Spleen (tissue), 11 donors: ENCODE results near the gene RAET1L. TPM values are rescaled to one million over a fixed set of nuclear protein-coding genes. Genes with fewer than 3 reads are reported as not detected.

Source experiments
- DNase-seq: peaks from one replicate; pipeline ENCODE4 v3.0.0-alpha.2; 2020
- H3K27ac ChIP-seq, 8 donors: fragments of 200-600 bp; sonication (generic) in 7 of 8; 1 replicate in 4 of 8; 2 replicates in 4 of 8; pipeline versions ENCODE4 v1.5.0 to v1.8.0; 2016 to 2021; ENCODE audit warnings: inconsistent platforms in 4 of 8, mild to moderate bottlenecking in 4 of 8, moderate library complexity in 1 of 8
- H3K27me3 ChIP-seq, 7 donors: fragments of 200-600 bp; sonication (generic) in 6 of 7; replicated peaks in 1 of 7; 1 replicate in 4 of 7; 2 replicates in 3 of 7; pipeline versions ENCODE4 v1.5.0 to v1.8.0; 2016 to 2021; ENCODE audit warnings: inconsistent platforms in 3 of 7, mild to moderate bottlenecking in 1 of 7
- H3K36me3 ChIP-seq, 6 donors: fragments of 200-600 bp; sonication (generic) in 5 of 6; 1 replicate in 4 of 6; 2 replicates in 2 of 6; pipeline versions ENCODE4 v1.5.0 to v1.8.0; 2016 to 2021; ENCODE audit warnings: inconsistent platforms in 2 of 6
- H3K4me1 ChIP-seq, 6 donors: fragments of 200-600 bp; sonication (generic) in 5 of 6; 1 replicate in 3 of 6; 2 replicates in 3 of 6; pipeline versions ENCODE4 v1.5.0 to v1.8.0; 2016 to 2021; ENCODE audit warnings: inconsistent platforms in 3 of 6
- H3K4me3 ChIP-seq, 8 donors: fragments of 200-600 bp; sonication (generic) in 7 of 8; 1 replicate in 4 of 8; 2 replicates in 4 of 8; pipeline versions ENCODE4 v1.5.0 to v1.8.0; 2016 to 2021; ENCODE audit warnings: inconsistent platforms in 4 of 8, mild to moderate bottlenecking in 4 of 8, moderate library complexity in 2 of 8
- H3K9me3 ChIP-seq, 8 donors: fragments of 200-600 bp; sonication (generic) in 7 of 8; 1 replicate in 4 of 8; 2 replicates in 4 of 8; pipeline versions ENCODE4 v1.5.0 to v1.8.0; 2016 to 2021; ENCODE audit warnings: inconsistent platforms in 4 of 8
- POLR2A ChIP-seq, 3 donors: fragments of 450-650 bp; IDR thresholded peaks; one replicate each; pipeline ENCODE4 v1.5.1; 2017; ENCODE audit warnings: antibody characterized with exemption in 3 of 3, mild to moderate bottlenecking in 1 of 3
- POLR2AphosphoS5 ChIP-seq, 3 donors: sonication (generic); formaldehyde crosslinking; IDR thresholded peaks; one replicate each; pipeline ENCODE4 v1.5.1; 2017; ENCODE audit warnings: antibody characterized with exemption in 3 of 3
- WGBS, 5 donors: extraction: QIAGEN DNeasy Blood & Tissue Kit in 3 of 5; methylation state at CpG; one replicate each; pipeline versions ENCODE4 v1.1.5 to v1.1.7; 2013 to 2018; 5-methylcytosine and 5-hydroxymethylcytosine counted together
- intact Hi-C: fragments of 100-400 bp; cut with DNase I; formaldehyde crosslinking; loops from one replicate; pipeline ENCODE4 v1.15.0; 2023; ENCODE audit warnings: low total_unique reads
- polyA plus RNA-seq, 3 donors: library from polyadenylated mRNA; stranded (reverse); fragments of 200-250 nt; gene quantifications; one replicate each; pipeline ENCODE4 v1.2.1, GENCODE V29; 2013
- total RNA-seq, 7 donors: library from RNA; depleted of rRNA in 3 of 7; stranded (reverse); fragments of >200 nt in 3 of 7; fragmentation: NEBNext Ultra II Directional in 4 of 7; extraction: Animal tissue kit (Norgen Biotek cat#: 25700) in 4 of 7; gene quantifications; one replicate each; pipeline versions ENCODE4 v1.1.0 to v1.2.1, GENCODE V29; 2016 to 2021
- TF ChIP-seq, protein P1 (sequence below), 11 experiments: fragments of 200-600 bp in 7 of 11; fragments of 450-650 bp in 4 of 11; sonication (generic) in 4 of 11; IDR thresholded peaks in 8 of 11; conservative IDR thresholded peaks in 3 of 11; 1 replicate in 7 of 11; 2 replicates in 4 of 11; pipeline versions ENCODE4 v1.4.0 to v1.8.0; 2016 to 2021; ENCODE audit warnings: antibody characterized with exemption in 11 of 11, inconsistent platforms in 4 of 11, mild to moderate bottlenecking in 1 of 11
- donor health status: healthy with polysubstance abuse.
- donor health status: DM: no; HTN: no; CAD: no; lungs with moderate emphysema.
- donor health status: DM: no; HTN: no; CAD: no.
- donor health status: Bipolar disorder and iron deficiency.
- donor health status: healthy.
- donor health status: DM: no; HTN: no; CAD: no.
- donor health status: DM: yes; HTN: yes; CAD: no.

The RAET1L gene
- total and polyA plus RNA-seq, 10 donors, result not detected

DNA sequence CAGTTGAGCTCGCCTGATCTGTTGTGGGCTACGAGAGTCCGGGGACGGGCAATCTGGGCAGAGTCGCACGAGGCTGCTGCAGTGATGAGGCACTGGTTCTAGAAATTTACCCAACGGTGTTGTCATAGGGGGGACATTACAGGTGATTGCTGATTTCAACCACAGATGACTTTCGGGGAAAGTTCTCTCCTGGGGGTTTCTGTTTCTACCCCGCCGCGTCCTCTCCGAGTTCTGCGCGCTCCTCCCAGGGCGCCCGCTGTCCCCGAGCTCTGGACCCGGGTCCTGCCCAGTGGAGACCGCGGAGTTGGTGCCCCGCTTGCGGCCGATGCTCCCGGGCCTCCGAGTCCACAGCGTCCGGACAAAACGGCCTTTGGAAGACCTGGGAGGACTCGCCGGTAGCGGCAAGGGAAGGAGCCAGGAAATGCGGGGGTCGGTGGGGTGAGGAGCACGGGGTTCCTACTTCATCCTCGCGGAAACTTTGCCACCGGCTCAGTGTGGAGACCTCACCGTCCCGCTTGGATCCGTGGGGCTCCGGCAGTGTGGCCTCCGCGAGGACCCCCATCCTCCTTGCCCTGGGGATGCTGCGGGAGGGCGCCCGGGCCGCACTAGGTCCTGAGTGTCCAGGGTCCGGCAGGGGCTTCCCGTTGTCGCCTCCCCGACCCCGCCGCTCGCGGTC is 12.3 kb upstream of the RAET1L start:
- intact Hi-C loops, result no loop called here
- H3K36me3 ChIP-seq, result no peaks in the 10 kb centered on the region
- H3K9me3 ChIP-seq, result no peaks in the 10 kb centered on the region
- H3K4me3 ChIP-seq, result peak overlapping the region in 5 of 8 donors; percentile 5 to 55 (median 23)
- TF ChIP-seq POLR2A (IDR thresholded peaks at IDR 0.05) (no peak), POLR2AphosphoS5 (IDR thresholded peaks at IDR 0.05) (no peak)
- TF ChIP-seq, protein P1, sequence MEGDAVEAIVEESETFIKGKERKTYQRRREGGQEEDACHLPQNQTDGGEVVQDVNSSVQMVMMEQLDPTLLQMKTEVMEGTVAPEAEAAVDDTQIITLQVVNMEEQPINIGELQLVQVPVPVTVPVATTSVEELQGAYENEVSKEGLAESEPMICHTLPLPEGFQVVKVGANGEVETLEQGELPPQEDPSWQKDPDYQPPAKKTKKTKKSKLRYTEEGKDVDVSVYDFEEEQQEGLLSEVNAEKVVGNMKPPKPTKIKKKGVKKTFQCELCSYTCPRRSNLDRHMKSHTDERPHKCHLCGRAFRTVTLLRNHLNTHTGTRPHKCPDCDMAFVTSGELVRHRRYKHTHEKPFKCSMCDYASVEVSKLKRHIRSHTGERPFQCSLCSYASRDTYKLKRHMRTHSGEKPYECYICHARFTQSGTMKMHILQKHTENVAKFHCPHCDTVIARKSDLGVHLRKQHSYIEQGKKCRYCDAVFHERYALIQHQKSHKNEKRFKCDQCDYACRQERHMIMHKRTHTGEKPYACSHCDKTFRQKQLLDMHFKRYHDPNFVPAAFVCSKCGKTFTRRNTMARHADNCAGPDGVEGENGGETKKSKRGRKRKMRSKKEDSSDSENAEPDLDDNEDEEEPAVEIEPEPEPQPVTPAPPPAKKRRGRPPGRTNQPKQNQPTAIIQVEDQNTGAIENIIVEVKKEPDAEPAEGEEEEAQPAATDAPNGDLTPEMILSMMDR (IDR thresholded peaks at IDR 0.05 in 8 of 11, conservative IDR thresholded peaks at IDR 0.05 in 3 of 11), result no peak
- H3K4me1 ChIP-seq, result peaks cover 9 to 15% (median 12%) of the 10 kb centered on the region in 6 donors
- H3K27ac ChIP-seq, result no peak overlapping the region
- peaks cover 0 to 83% (median 51%) of the 10 kb centered on the region in 7 donors for H3K27me3 ChIP-seq
- DNase-seq, result peak; percentile 62
- 3 to 9% (median 4%) methylated on average over 32 to 55 of the region's 55 CpGs for WGBS, 5 donors

GRCh38 chr6:150036081-150036480 is 10.7 kb upstream of the RAET1L start:
- 64 to 81% (median 80%) methylated on average over 5 of the region's 5 CpGs for WGBS, 5 donors
- H3K27me3 ChIP-seq, result peaks cover 0 to 73% (median 51%) of the 10 kb centered on the region in 7 donors
- intact Hi-C loops, result no loop called here

DNA sequence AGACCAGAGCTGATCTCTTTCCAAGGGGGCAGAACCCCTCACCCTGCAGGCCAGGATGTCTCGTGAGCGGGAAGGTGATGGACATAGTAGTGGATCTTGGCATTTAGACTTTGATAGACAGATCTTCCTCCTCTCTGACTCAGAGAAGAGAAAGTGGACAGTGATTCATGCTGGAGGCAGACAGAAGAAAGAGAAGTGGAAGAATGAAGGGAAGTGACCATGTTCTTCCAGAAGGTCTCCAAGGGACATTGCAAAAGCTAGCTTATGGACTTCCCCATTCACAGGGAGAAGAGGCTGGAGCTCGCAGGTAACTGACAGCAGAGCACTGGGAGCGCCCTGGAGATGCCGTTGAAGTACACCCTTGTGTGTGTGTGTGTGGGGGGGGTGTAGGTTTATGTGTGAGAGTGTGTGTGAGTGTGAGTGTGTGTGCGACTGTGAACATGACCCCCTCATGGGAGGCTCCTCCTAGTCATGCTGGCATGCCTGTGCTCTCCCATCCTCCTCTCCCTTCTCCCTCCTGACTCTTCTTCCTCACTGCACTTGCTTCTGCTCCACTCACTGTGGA is 8.0 kb upstream of the RAET1L start:
- Histone ChIP-seq H3K9me3 (no peaks in the 10 kb centered on the region), H3K4me3 (no peak overlapping the region), H3K36me3 (no peaks in the 10 kb centered on the region), H3K27ac (no peak overlapping the region), H3K27me3 (peaks cover 0 to 52% (median 30%) of the 10 kb centered on the region in 7 donors), H3K4me1 (peaks cover 9 to 19% (median 12%) of the 10 kb centered on the region in 6 donors)
- WGBS, 5 donors, result 83 to 91% (median 84%) methylated on average over 6 of the region's 6 CpGs
- DNase-seq, result no peak
- intact Hi-C loops, result no loop called here
- TF ChIP-seq, protein P1 (IDR thresholded peaks at IDR 0.05 in 8 of 11, conservative IDR thresholded peaks at IDR 0.05 in 3 of 11), result no peak
- no peak for TF ChIP-seq POLR2A (IDR thresholded peaks at IDR 0.05)
- TF ChIP-seq POLR2AphosphoS5 (IDR thresholded peaks at IDR 0.05), result no peak

More at GRCh38 chr6:150036081-150036480, 10.7 kb upstream of the RAET1L start:
- no peaks in the 10 kb centered on the region for H3K9me3 ChIP-seq
- no peak overlapping the region for H3K27ac ChIP-seq
- no peak for DNase-seq
- H3K36me3 ChIP-seq, result no peaks in the 10 kb centered on the region
- no peak overlapping the region for H3K4me3 ChIP-seq
- TF ChIP-seq POLR2A (IDR thresholded peaks at IDR 0.05), result no peak
- TF ChIP-seq, protein P1 (IDR thresholded peaks at IDR 0.05 in 8 of 11, conservative IDR thresholded peaks at IDR 0.05 in 3 of 11), result no peak
- TF ChIP-seq POLR2AphosphoS5 (IDR thresholded peaks at IDR 0.05), result no peak
- peaks cover 9 to 15% (median 12%) of the 10 kb centered on the region in 6 donors for H3K4me1 ChIP-seq

GRCh38 chr6:150032598-150032997 is 7.3 kb upstream of the RAET1L start:
- intact Hi-C loops, result no loop called here
- Histone ChIP-seq H3K27me3 (peaks cover 0 to 52% (median 25%) of the 10 kb centered on the region in 7 donors), H3K4me1 (peaks cover 4 to 12% (median 6%) of the 10 kb centered on the region in 6 donors), H3K9me3 (no peaks in the 10 kb centered on the region), H3K27ac (no peak overlapping the region), H3K36me3 (no peaks in the 10 kb centered on the region), H3K4me3 (no peak overlapping the region)
- TF ChIP-seq POLR2A (IDR thresholded peaks at IDR 0.05) (no peak), POLR2AphosphoS5 (IDR thresholded peaks at IDR 0.05) (no peak)
- TF ChIP-seq, protein P1 (IDR thresholded peaks at IDR 0.05 in 8 of 11, conservative IDR thresholded peaks at IDR 0.05 in 3 of 11), result no peak
- WGBS, 5 donors, result 85 to 89% (median 85%) methylated on average over 8 of the region's 8 CpGs
- DNase-seq, result no peak
